ENCODE results near the gene CCDC198.

Gene CCDC198

DNA sequence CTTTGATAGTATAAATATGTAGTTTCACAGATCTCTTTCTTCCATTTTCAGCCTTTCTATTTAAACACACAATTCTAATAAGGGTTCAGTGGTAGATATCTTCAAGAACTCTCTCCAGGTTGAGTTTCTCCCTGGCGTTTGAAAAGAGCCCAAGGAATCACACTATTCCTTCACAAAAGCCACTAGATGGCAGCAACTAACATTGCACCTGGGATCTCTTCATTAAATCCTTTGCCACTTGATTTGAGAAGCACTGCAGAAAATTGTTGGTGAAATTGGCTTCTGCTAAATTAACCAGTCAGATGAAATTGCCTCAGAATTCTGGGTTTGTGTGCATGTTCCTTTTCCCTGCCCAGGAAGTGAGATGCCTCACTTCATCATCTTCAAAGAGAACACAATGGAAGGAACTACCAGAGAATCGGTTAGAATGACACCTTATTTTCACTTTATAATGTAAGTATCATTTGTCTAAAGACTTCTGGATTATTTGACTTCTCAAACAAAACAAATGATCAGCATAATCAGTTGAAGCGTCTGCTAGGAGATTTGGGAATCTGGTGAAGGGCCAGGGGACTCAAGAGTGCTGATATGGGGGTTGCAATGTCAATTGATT is 6.8 kb downstream of the CCDC198 start:
- Mint-ChIP-seq H3K4me3 (no peak overlapping the region), H3K27me3 (peaks cover 2% of the 10 kb centered on the region), H3K4me1 (ENCODE audit: low read depth) (no peaks in the 10 kb centered on the region), H3K36me3 (no peaks in the 10 kb centered on the region), H3K27ac (no peak overlapping the region), H3K9me3 (ENCODE audit: low read depth) (no peaks in the 10 kb centered on the region)

DNA sequence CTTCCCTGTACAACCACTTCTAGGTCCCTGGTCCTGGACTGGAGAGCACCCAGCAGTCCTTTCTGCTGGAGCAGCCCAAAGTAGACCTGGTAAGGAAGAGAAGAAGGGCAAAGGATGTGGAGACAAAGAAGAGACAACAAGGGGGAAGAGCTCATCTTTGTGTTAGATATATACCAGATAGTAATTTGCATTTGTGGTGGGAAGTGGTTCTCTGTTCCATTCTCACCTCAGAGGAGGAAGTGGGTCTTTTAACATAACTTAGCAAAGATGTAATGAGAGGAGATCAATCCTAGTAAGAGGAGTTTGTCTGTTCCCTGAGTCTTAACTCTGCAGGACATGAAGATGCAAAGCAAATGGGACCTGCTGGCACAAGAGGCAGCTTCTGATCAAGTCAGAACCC is 8.0 kb downstream of the CCDC198 start:
- H3K36me3 Mint-ChIP-seq: no peaks in the 10 kb centered on the region
- no peak overlapping the region for H3K27ac Mint-ChIP-seq
- peaks cover 2% of the 10 kb centered on the region for H3K27me3 Mint-ChIP-seq
- no peaks in the 10 kb centered on the region for H3K4me1 Mint-ChIP-seq (ENCODE audit: low read depth)
- H3K4me3 Mint-ChIP-seq: no peak overlapping the region
- no peaks in the 10 kb centered on the region for H3K9me3 Mint-ChIP-seq (ENCODE audit: low read depth)

DNA sequence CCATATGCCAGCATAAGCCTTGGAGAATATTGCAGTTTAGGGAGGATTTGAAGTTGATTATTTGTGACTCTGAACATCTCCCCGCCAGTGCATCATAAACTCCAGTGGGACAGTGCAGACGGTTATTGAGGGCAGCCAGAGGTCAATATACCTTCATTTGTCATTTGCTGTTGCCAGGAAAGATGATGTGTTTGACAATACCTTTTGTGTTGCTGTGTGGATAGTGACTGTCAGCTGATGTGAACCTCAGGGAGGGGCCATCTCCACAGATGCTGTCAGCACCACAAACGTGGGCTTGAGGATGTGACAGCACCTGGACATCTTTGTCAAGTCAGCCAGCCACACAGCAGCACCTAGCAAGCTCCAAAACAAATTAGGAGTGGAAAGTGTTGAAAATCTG is 11.5 kb downstream of the CCDC198 start:
- no peaks in the 10 kb centered on the region for H3K36me3 Mint-ChIP-seq
- H3K9me3 Mint-ChIP-seq (ENCODE audit: low read depth): no peaks in the 10 kb centered on the region
- H3K4me1 Mint-ChIP-seq (ENCODE audit: low read depth): no peaks in the 10 kb centered on the region
- H3K27me3 Mint-ChIP-seq: no peaks in the 10 kb centered on the region
- no peak overlapping the region for H3K4me3 Mint-ChIP-seq
- H3K27ac Mint-ChIP-seq: no peak overlapping the region

DNA sequence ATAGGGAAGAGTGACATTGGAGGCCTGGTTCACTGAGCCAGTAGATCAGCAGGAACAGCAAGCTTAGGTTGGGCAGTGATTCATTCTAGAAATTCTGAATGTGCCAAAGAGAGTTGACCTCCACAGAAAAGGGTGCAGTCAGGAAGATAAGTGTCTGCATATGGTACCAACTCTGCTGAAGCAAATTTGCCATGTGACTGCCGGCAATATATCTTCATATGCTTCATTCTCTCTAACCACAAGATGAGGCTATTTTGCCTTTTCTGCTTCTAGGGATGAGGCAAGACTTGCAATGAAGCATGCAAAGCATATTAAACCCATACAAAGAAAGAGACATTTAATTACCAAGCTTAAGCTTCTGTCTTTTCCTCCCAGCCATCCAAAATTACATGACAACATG is 13.6 kb downstream of the CCDC198 start:
- H3K4me3 Mint-ChIP-seq: no peak overlapping the region
- no peaks in the 10 kb centered on the region for H3K36me3 Mint-ChIP-seq
- H3K27ac Mint-ChIP-seq: no peak overlapping the region
- H3K27me3 Mint-ChIP-seq: no peaks in the 10 kb centered on the region
- no peaks in the 10 kb centered on the region for H3K4me1 Mint-ChIP-seq (ENCODE audit: low read depth)
- H3K9me3 Mint-ChIP-seq (ENCODE audit: low read depth): no peaks in the 10 kb centered on the region

DNA sequence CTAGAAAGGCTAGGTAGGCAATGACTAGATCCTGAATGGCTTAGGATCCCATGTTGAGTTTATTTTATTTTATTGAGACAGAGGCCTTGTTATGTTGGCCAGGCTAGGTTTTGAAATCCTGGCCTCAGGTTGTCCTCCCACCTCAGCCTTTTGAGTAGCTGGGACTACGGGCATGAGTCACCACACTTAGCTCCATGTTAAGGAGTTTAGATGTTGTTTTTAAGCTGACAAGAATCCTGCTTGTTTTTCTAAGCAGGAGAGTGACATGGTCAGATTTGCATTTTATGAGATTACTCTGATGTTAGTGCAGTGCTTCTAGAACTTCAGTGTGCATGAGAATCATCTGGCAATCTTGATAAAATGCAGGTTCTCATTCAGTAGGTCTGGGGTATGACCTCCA is 14.5 kb downstream of the CCDC198 start:
- Mint-ChIP-seq H3K27me3 (no peaks in the 10 kb centered on the region), H3K4me3 (no peak overlapping the region), H3K36me3 (no peaks in the 10 kb centered on the region), H3K4me1 (ENCODE audit: low read depth) (no peaks in the 10 kb centered on the region), H3K9me3 (ENCODE audit: low read depth) (no peaks in the 10 kb centered on the region), H3K27ac (no peak overlapping the region)

DNA sequence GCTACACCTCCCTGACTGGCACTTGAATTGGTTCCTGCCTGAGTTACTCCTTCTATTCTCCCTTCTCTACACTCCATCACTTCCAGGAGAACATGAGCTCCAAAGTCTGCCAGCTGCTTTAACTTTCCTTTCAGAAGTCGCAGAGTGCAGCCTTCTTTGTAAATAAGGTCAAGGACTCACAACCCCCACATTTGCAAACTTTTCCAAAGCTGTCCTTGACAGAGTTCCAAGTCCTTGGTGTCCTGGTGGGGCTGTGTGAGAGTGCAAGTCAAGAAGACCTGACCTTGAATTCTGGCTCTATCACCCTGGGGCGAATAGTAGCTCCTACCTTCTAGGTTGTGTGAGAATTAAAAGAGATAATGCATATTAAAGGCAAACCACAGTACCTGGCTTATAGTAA is 15.6 kb downstream of the CCDC198 start:
- Mint-ChIP-seq H3K27ac (no peak overlapping the region), H3K4me1 (ENCODE audit: low read depth) (no peaks in the 10 kb centered on the region), H3K27me3 (no peaks in the 10 kb centered on the region), H3K9me3 (ENCODE audit: low read depth) (no peaks in the 10 kb centered on the region), H3K4me3 (no peak overlapping the region), H3K36me3 (no peaks in the 10 kb centered on the region)

DNA sequence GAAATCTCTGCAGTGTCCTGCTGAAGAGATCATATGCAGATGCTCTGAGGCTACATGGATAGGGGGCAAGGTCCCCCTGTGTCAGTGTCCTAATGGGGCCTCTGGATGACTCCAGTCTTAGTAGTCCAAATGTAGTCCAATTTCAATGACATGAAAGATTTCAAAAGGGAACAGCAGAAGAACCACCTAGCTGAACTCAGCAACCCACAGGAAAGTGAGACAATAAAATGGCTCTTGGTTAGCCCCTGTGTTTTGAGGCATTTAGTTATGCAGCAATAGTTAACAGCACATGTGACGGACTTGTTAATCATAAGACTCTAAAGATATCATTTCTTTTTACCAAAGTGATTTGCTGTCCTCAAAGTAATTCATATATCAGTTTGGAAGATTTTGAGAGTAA is 22.7 kb downstream of the CCDC198 start:
- no peaks in the 10 kb centered on the region for H3K4me1 Mint-ChIP-seq (ENCODE audit: low read depth)
- no peak overlapping the region for H3K4me3 Mint-ChIP-seq
- peaks cover 1% of the 10 kb centered on the region for H3K27me3 Mint-ChIP-seq
- H3K36me3 Mint-ChIP-seq: no peaks in the 10 kb centered on the region
- H3K9me3 Mint-ChIP-seq (ENCODE audit: low read depth): peaks cover 3% of the 10 kb centered on the region
- H3K27ac Mint-ChIP-seq: no peak overlapping the region

DNA sequence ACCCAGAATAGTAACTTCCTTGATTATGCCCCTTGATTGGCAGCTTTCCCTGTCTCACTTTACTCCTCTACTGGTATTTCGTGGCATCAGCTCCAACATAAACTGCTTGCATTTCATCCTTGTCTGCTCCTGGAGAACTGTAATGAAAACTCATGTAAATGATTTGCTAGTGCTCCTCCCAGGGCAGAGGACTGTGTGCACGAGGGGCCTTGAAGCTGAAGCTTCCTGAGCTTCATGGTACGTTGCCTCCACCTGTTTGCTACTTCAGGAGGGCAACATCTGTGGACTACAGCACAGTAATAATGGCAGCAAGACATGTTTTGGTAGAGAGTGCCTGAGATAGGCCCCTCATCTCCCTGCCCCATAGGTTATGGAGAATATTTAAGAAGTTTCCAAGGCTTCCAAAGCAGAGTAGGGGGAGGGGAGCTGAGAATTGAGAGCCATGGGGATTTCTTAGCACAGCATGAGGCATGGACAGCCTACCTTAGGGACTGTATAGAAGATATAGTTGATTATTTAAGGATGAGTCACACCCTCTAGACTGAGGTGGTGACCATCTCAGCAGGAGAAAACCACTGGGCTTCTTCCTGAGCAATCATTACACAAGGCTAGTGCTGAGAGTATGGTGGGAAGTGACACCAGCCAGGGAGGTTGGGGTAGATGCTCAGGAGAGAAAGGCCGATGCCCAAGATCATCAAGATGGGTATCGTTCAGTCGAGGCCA is 29.5 kb downstream of the CCDC198 start:
- Mint-ChIP-seq H3K4me3 (no peak overlapping the region), H3K27ac (no peak overlapping the region), H3K4me1 (ENCODE audit: low read depth) (no peaks in the 10 kb centered on the region), H3K27me3 (peaks cover 3% of the 10 kb centered on the region), H3K9me3 (ENCODE audit: low read depth) (no peaks in the 10 kb centered on the region), H3K36me3 (peaks cover 3% of the 10 kb centered on the region)

DNA sequence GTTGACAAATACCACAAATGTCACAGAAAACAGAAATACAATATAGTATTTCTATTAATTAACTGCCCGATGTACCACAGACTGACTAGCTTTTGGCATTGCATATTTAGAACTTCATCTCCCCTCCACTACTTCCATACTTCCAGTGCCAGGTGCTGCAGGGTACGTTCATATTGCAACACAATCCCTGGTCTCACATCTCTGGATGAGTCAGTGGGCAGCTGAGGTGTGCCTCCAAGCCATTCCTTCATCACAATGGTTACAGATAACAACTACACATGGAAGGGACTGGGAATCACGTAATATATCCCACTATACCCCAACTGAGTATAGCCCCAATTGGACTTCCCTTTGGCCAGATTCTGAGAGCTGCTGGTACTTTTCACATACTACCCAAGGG is 31.1 kb downstream of the CCDC198 start:
- peaks cover 3% of the 10 kb centered on the region for H3K36me3 Mint-ChIP-seq
- no peak overlapping the region for H3K4me3 Mint-ChIP-seq
- no peaks in the 10 kb centered on the region for H3K9me3 Mint-ChIP-seq (ENCODE audit: low read depth)
- peaks cover 3% of the 10 kb centered on the region for H3K27me3 Mint-ChIP-seq
- no peak overlapping the region for H3K27ac Mint-ChIP-seq
- no peaks in the 10 kb centered on the region for H3K4me1 Mint-ChIP-seq (ENCODE audit: low read depth)

DNA sequence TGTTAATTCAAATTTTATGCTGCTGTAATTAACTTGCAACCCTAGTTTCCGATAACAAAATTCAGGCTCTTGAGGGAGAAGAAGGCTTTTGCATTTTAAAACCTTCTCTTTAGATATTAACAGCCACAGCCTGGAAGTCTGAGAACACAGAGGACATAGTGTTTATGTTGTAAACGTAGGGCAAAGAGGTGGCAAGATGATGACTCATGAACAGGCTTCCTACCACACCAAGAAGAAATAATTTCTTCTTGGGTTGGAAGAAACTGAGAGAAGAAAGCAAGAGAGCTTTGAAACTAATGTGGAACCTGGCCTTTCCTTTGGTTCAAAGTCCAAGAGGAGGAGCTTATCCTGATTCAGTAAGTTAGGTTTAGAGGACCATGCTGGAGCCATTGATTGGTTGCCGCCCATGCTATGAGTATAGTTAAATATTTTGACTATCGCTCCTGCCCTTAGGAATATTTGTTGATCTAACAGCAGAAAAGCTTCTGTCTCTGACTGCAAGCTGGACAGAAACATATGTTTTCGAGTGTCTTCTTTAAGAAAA is 31.8 kb downstream of the CCDC198 start:
- no peak overlapping the region for H3K4me3 Mint-ChIP-seq
- H3K27ac Mint-ChIP-seq: no peak overlapping the region
- H3K4me1 Mint-ChIP-seq (ENCODE audit: low read depth): no peaks in the 10 kb centered on the region
- H3K27me3 Mint-ChIP-seq: peaks cover 3% of the 10 kb centered on the region
- H3K36me3 Mint-ChIP-seq: peaks cover 3% of the 10 kb centered on the region
- no peaks in the 10 kb centered on the region for H3K9me3 Mint-ChIP-seq (ENCODE audit: low read depth)

DNA sequence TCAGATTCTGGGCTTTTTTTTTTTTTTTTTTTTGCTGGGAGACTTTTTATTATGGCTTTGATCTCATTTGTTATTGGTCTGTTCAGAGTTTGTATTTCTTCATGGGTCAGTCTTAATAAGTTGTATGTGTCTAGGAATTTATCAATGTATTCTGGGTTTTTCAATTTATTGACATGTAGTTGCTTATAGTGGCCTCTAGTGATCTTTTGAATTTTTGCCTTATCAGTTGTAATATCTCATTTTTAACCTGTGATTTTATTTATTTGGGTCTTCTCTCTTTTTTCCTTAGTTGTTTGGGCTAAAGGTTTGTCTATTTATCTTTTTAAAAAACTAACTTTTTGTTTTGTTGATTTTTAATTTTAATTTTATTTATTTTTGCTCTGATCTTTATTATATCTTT is 57.7 kb downstream of the CCDC198 start:
- H3K4me3 Mint-ChIP-seq: no peak overlapping the region
- H3K4me1 Mint-ChIP-seq (ENCODE audit: low read depth): no peaks in the 10 kb centered on the region
- peaks cover 4% of the 10 kb centered on the region for H3K27me3 Mint-ChIP-seq
- no peaks in the 10 kb centered on the region for H3K9me3 Mint-ChIP-seq (ENCODE audit: low read depth)
- peaks cover 7% of the 10 kb centered on the region for H3K36me3 Mint-ChIP-seq
- no peak overlapping the region for H3K27ac Mint-ChIP-seq

DNA sequence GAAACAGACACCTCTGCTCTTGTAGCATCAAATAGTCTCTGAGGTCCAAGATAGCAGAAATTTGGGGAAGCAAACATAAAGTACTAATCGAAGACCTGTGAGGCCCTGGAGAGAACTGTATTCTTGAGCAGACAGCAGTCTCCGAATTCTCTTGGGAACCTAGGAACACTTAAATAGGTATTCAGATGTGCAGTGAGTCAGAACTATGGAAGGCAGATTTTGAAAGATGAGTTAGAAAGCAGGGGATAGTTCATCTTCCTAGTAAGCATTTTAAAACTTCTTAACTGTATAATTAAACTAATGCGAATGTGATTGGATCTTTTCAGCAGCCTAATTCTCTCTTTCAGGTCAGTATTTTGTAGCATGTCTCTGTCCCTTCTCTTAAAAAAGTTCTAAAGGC is 72.7 kb downstream of the CCDC198 start:
- H3K27me3 Mint-ChIP-seq: no peaks in the 10 kb centered on the region
- no peak overlapping the region for H3K4me3 Mint-ChIP-seq
- no peaks in the 10 kb centered on the region for H3K36me3 Mint-ChIP-seq
- no peaks in the 10 kb centered on the region for H3K9me3 Mint-ChIP-seq (ENCODE audit: low read depth)
- H3K4me1 Mint-ChIP-seq (ENCODE audit: low read depth): no peaks in the 10 kb centered on the region
- no peak overlapping the region for H3K27ac Mint-ChIP-seq

DNA sequence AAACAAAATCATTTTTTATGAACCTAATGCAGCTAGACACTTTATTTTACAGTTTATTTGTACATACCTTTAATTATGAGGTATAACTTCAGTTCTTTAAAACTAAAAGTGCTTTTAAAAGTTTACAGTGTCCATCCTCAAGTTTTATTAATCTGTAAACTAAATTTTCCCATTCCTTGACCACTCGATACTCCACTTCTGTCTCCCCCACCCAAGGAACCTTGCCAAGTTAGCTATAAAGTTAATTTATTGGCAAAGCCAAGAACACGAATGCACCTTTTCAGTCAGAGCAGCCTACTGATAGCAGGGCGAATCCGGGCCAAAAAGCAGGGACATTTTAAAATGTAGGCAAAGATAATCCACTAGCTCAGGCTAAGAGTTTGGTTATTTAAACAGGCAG is 73.6 kb downstream of the CCDC198 start:
- Mint-ChIP-seq H3K4me3 (no peak overlapping the region), H3K36me3 (no peaks in the 10 kb centered on the region), H3K27me3 (no peaks in the 10 kb centered on the region), H3K27ac (no peak overlapping the region), H3K9me3 (ENCODE audit: low read depth) (no peaks in the 10 kb centered on the region), H3K4me1 (ENCODE audit: low read depth) (no peaks in the 10 kb centered on the region)

Data from activated naive CD8-positive, alpha-beta T cell (primary cell).